Adrenal gland (tissue), 5 donors: ENCODE data around the gene RBFOX1.

Experiments
- POLR2A ChIP-seq, 2 donors: fragments of 450-650 bp; IDR thresholded peaks; one replicate each; pipeline ENCODE4 v1.6.1; 2017; ENCODE audit warnings: antibody characterized with exemption in 2 of 2, mild to moderate bottlenecking in 2 of 2, moderate library complexity in 1 of 2
- TF ChIP-seq, protein P1 (sequence below), 6 experiments: fragments of 450-650 bp in 4 of 6; fragments of 200-600 bp in 2 of 6; sonication (generic) in 1 of 6; IDR thresholded peaks; 1 replicate in 5 of 6; 2 replicates in 1 of 6; pipeline versions ENCODE4 v1.5.1 to v1.8.0; 2016 to 2021; ENCODE audit warnings: antibody characterized with exemption in 6 of 6, mild to moderate bottlenecking in 2 of 6, moderate library complexity in 1 of 6
- donor health status: DM: no; HTN: no; CAD: no.

DNA sequence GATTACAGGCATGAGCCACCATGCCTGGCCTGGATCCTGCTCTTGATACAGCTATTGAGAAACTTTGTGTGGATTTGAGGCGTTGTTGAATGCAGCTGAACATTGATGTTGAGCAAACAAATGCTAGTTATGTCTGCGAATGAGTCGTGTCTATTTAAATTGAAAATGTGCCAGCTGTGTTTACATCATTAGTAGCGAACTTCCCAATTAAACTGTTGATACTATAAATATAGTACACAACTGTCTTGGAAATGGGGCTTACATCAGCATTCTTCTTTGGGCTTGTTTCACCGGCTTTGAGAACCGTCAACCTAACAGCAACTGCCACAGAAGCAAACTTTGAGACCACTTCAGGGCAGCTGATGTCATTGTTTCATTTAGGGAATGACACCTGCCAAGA is 251.9 kb downstream of the RBFOX1 start:
- TF ChIP-seq, protein P1, sequence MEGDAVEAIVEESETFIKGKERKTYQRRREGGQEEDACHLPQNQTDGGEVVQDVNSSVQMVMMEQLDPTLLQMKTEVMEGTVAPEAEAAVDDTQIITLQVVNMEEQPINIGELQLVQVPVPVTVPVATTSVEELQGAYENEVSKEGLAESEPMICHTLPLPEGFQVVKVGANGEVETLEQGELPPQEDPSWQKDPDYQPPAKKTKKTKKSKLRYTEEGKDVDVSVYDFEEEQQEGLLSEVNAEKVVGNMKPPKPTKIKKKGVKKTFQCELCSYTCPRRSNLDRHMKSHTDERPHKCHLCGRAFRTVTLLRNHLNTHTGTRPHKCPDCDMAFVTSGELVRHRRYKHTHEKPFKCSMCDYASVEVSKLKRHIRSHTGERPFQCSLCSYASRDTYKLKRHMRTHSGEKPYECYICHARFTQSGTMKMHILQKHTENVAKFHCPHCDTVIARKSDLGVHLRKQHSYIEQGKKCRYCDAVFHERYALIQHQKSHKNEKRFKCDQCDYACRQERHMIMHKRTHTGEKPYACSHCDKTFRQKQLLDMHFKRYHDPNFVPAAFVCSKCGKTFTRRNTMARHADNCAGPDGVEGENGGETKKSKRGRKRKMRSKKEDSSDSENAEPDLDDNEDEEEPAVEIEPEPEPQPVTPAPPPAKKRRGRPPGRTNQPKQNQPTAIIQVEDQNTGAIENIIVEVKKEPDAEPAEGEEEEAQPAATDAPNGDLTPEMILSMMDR (IDR thresholded peaks at IDR 0.05), result no peak
- no peak for TF ChIP-seq POLR2A (IDR thresholded peaks at IDR 0.05)
